ENCODE data around the gene BCL11A.

Gene BCL11A

DNA sequence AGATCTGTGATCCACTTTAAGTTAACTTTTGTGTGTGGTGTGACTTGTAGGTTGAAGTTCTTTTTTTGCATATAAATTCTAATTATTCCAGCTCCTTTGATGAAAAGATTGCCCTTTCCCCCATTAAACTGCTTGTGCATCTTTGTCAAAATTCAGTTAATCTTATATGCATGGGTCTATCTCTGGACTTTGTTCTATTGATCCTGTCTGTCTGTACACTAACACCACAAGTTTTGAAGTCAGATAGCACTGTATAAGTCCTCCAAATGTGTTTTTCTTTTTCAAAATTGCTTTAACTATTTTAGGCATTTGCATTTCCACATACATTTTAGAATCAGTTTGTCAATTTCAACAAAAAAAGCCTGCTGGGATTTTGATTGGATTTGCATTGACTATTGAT lies 137.6 kb downstream of the BCL11A start:
- H3K27me3 ChIP-seq (ENCODE audit: control insufficient read depth, low read length), result no peaks in the 10 kb centered on the region
- H3K4me2 ChIP-seq (ENCODE audit: low read length), result no peak overlapping the region
- H3K4me3 ChIP-seq (ENCODE audit: low read length), result no peak overlapping the region
- no peaks in the 10 kb centered on the region for H4K20me1 ChIP-seq (ENCODE audit: control insufficient read depth, insufficient read depth, low read depth, low read length)
- no peaks in the 10 kb centered on the region; the same call in 1 of the 2 replicates for H3F3A ChIP-seq (ENCODE audit: control insufficient read depth, insufficient read depth)
- no peaks in the 10 kb centered on the region for H3K9me3 ChIP-seq (ENCODE audit: control insufficient read depth, insufficient read depth, low read length)
- TF ChIP-seq, protein P1, sequence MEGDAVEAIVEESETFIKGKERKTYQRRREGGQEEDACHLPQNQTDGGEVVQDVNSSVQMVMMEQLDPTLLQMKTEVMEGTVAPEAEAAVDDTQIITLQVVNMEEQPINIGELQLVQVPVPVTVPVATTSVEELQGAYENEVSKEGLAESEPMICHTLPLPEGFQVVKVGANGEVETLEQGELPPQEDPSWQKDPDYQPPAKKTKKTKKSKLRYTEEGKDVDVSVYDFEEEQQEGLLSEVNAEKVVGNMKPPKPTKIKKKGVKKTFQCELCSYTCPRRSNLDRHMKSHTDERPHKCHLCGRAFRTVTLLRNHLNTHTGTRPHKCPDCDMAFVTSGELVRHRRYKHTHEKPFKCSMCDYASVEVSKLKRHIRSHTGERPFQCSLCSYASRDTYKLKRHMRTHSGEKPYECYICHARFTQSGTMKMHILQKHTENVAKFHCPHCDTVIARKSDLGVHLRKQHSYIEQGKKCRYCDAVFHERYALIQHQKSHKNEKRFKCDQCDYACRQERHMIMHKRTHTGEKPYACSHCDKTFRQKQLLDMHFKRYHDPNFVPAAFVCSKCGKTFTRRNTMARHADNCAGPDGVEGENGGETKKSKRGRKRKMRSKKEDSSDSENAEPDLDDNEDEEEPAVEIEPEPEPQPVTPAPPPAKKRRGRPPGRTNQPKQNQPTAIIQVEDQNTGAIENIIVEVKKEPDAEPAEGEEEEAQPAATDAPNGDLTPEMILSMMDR (IDR thresholded peaks at IDR 0.05; ENCODE audit: low read depth, low read length, poor library complexity, severe bottlenecking), result no peak
- TF ChIP-seq EZH2phosphoT487 (IDR thresholded peaks at IDR 0.05; ENCODE audit: borderline replicate concordance, low read length), result no peak
- no peaks in the 10 kb centered on the region for H3K79me2 ChIP-seq (ENCODE audit: control insufficient read depth, low read length)
- H3K9me2 ChIP-seq (replicated peaks; ENCODE audit: control insufficient read depth, low read length), result no peaks in the 10 kb centered on the region
- no peak overlapping the region for H3K27ac ChIP-seq (ENCODE audit: low read depth, low read length)
- H3K36me3 ChIP-seq (ENCODE audit: control insufficient read depth, low read length), result no peaks in the 10 kb centered on the region
- H3K4me1 ChIP-seq (ENCODE audit: control insufficient read depth, low read length), result peaks cover 44% of the 10 kb centered on the region

GRCh38 chr2:60414495-60415138 lies 138.8 kb downstream of the BCL11A start:
- no peak overlapping the region for H3K4me3 ChIP-seq (ENCODE audit: low read length)
- peaks cover 53% of the 10 kb centered on the region for H3K4me1 ChIP-seq (ENCODE audit: control insufficient read depth, low read length)
- no peaks in the 10 kb centered on the region for H3K79me2 ChIP-seq (ENCODE audit: control insufficient read depth, low read length)
- no peaks in the 10 kb centered on the region for H4K20me1 ChIP-seq (ENCODE audit: control insufficient read depth, insufficient read depth, low read depth, low read length)
- H3K36me3 ChIP-seq (ENCODE audit: control insufficient read depth, low read length), result no peaks in the 10 kb centered on the region
- H3K27ac ChIP-seq (ENCODE audit: low read depth, low read length), result peak overlapping the region; percentile 61; the same call in 1 of the 2 replicates
- no peaks in the 10 kb centered on the region for H3K9me2 ChIP-seq (replicated peaks; ENCODE audit: control insufficient read depth, low read length)
- H3K4me2 ChIP-seq (ENCODE audit: low read length), result peak overlapping the region; percentile 73
- TF ChIP-seq, protein P1 (IDR thresholded peaks at IDR 0.05; ENCODE audit: low read depth, low read length, poor library complexity, severe bottlenecking), result no peak
- TF ChIP-seq EZH2phosphoT487 (IDR thresholded peaks at IDR 0.05; ENCODE audit: borderline replicate concordance, low read length), result no peak
- H3K27me3 ChIP-seq (ENCODE audit: control insufficient read depth, low read length), result no peaks in the 10 kb centered on the region
- no peaks in the 10 kb centered on the region for H3K9me3 ChIP-seq (ENCODE audit: control insufficient read depth, insufficient read depth, low read length)
- H3F3A ChIP-seq (ENCODE audit: control insufficient read depth, insufficient read depth), result no peaks in the 10 kb centered on the region; the same call in 1 of the 2 replicates

GRCh38 chr2:60413814-60414168 lies 139.7 kb downstream of the BCL11A start:
- Histone ChIP-seq H3K27me3 (ENCODE audit: control insufficient read depth, low read length) (no peaks in the 10 kb centered on the region), H3K4me2 (ENCODE audit: low read length) (peak overlapping the region; percentile 73), H3K4me1 (ENCODE audit: control insufficient read depth, low read length) (peaks cover 53% of the 10 kb centered on the region), H3K9me2 (replicated peaks; ENCODE audit: control insufficient read depth, low read length) (no peaks in the 10 kb centered on the region), H3K79me2 (ENCODE audit: control insufficient read depth, low read length) (no peaks in the 10 kb centered on the region), H3K4me3 (ENCODE audit: low read length) (peak overlapping the region; percentile 40), H4K20me1 (ENCODE audit: control insufficient read depth, insufficient read depth, low read depth, low read length) (no peaks in the 10 kb centered on the region), H3F3A (ENCODE audit: control insufficient read depth, insufficient read depth) (no peaks in the 10 kb centered on the region; the same call in 1 of the 2 replicates), H3K27ac (ENCODE audit: low read depth, low read length) (peak overlapping the region; percentile 61), H3K9me3 (ENCODE audit: control insufficient read depth, insufficient read depth, low read length) (no peaks in the 10 kb centered on the region), H3K36me3 (ENCODE audit: control insufficient read depth, low read length) (no peaks in the 10 kb centered on the region)
- TF ChIP-seq EZH2phosphoT487 (IDR thresholded peaks at IDR 0.05; ENCODE audit: borderline replicate concordance, low read length), result no peak
- TF ChIP-seq, protein P1 (IDR thresholded peaks at IDR 0.05; ENCODE audit: low read depth, low read length, poor library complexity, severe bottlenecking), result no peak

All from DOHH2 (cell line).